NCI-H2107 treated with DMSO at 0.1 percent for 48 hours (cell line): ENCODE measurements around the gene KCNH1.
"Not testable (repeated sequence)": the region's sequence is repeated elsewhere in the genome, so short reads cannot be mapped to it uniquely, and the experiment has no call there.

Source experiments
- DNase-seq: peaks from one replicate; lab custom pipeline; 2025; ENCODE audit not compliant: unreplicated experiment; lab: John Stamatoyannopoulos, UW

Gene KCNH1

DNA sequence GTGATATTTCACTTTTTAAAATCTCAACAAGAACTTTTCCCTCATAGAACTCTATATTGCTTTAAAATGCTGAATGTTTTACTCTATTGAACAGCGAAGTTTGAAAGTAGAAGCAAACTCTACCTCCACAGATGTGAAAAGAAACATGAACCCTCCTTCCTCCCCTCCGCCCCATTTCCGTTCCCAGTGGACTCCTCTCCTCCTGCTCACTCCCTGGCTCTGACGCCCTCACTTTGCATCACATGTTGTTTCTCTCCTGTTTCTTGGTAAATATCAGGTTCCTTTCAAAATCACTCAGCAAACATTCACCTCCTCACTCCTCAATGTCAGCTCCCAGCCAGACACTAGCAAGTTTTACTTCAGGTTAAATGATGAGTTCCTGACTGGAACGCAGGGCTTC, 34.6 kb downstream of the KCNH1 start:
- no peak for DNase-seq

DNA sequence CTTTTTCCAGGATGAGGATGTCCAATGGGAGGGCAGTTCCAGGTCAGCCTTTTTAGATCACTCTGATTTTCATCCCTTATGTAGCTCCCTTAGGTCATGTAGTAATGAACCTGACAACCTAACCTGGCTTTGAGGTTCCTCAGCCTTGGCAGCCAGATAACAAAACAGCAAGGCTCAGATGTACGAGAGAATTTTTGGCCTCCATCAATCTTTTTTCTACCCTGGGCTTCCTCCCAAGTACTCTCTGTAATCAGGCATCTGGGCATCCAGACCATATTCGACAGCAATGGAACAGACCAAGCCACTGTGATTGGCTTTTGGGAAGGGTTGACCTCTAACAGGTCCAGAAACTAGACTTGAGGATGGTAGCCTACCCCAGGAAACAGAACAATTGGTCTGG, 38.6 kb downstream of the KCNH1 start:
- no peak for DNase-seq

DNA sequence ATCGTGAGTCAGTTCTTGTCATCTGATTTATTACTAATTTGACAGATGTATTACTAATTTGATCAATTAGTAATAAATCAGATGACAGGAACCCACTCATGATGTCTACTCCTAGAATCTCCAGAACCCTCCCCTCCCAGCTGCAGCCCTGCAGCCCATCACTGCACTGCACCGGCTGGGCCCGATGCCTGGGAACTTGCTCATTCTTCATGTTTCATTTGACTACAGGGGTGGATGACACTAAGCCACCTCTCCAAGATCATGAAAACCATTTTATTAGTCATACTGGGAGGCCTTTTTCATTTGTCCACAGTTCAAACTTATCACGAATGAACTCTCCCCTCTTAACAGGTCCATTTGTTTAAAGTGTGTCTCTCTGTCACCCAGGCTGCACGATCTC, 41.0 kb downstream of the KCNH1 start:
- DNase-seq, result no peak

DNA sequence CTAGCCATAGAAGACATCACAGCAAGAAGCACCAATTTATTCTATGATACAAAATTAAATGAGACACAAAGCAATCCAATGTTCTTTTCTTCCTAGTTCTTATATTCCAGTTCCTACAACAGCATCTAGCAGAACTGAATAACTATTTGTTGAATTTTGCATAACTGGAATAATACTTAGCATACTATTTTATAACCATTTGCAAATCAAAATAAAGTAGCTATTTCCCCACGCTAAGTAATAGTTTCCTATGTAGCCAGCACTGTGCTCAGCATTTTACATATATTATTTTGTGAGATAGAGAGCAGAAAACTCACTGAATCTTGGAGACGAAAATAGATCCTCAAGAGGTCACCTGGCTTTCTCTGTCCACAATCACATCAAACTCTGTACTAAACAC, 42.1 kb downstream of the KCNH1 start:
- no peak for DNase-seq

DNA sequence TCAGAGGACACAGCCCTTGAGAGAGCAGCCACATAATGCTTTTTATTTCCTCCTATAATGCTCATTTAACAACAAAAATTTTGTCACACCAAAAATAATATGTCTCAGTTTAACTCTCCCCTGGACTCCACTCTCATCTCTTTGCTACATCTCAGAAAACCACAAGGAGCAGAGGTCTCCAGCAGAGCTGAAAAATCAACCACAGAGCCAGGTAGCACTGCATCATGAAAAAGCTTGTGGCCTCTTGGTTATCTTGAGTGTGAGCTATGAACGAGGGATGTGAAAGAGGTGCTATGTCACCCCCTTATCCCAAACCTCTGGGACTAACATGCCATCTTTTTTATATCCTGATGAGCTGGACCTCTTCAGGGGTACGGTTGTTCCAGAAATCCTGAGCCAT, 44.4 kb downstream of the KCNH1 start:
- DNase-seq, result no peak

DNA sequence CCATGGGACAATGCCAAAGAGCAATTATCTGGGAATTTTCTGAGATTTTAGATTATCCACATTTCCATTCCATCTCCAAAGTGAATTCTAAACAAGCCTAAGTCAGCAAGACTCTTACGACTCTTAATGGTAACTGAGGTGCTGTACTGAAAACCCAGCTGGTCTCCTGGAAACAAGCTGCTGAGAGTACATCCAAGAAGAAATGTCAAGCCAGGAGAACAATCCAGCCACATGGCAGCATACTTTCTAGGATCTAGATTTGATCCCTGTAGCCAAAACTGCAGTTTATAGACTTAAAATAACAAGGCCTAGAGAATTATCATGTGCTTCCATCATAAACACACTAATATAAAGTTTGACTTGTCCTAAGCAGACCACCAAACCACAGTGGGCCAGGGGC, 45.8 kb downstream of the KCNH1 start:
- no peak for DNase-seq

DNA sequence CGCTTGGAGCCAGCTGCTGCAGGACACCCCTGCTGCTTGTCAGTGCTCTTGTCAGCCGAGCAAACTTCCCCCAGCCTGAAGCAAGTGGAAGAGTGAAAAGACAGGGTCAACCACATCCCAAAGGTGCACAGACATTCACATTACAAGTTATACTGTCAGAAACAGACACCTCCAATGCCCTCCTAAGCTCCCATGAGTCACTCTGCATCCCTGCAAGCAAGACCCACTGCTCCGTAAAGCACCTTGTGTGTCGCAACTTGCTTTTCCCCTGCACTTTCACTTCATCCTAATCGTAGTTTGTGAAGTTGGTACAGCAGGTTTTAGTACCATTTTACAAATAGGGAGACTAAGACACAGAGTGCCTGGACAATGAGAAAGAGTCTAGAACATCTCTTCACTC, 51.1 kb downstream of the KCNH1 start:
- no peak for DNase-seq

DNA sequence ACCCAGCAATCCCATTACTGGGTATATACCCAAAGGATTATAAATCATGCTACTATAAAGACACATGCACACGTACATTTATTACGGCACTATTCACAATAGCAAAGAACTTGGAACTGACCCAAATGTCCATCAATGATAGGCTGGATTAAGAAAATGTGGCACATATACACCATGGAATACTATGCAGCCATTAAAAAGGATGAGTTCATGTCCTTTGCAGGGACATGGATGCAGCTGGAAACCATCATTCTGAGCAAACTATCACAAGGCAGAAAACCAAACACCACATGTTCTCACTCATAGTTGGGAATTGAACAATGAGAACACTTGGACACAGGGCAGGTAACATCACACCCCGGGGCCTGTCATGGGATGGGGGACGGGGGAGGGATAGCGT, 52.5 kb downstream of the KCNH1 start:
- DNase-seq, result not testable (repeated sequence)

DNA sequence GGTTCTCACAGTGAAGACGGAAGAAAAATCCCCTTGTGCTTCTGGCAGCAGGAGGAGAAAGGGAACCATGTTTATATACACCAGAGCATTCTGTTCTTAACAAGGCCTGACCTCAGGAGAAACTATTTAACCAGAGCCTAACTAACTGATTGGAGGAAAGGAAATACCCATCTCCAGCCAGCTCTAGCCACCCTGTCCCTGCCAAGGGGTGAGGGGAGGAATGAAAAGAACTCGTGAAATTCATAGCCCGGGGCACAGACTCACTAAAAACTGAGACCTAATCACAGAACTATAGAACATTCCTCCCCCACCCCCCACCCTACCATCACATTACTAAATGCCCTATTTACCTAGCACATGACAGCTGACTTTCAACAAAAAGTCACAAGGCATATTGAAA, 65.0 kb downstream of the KCNH1 start:
- DNase-seq, result no peak

DNA sequence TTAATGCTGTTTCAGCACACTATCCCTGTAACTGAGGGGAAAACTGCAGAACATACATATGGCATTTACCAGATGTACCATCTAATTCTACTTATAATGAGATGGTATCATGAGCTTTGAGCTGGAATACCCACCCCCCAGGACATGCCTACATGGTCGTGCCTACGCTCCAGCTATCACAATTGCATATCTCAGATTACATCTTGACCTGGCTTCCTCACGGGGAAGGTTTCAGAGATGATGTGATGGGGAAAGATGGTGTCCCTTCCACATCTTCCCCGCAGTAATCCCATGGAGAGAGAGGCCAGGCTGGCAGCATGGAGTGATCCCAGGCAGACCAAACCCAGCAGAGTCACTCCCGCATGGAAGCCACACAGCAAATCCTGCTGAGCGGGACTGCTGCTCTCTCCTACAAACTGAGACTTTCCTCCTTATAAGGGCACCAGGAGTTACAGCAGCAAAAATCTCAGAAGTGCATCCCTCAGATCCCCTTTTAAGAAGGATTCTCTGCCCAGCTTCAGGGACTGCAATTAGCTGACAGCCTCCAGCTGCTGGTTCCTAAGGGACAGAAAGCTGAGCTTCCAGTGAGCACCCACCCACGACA, 67.1 kb downstream of the KCNH1 start:
- DNase-seq, result no peak

DNA sequence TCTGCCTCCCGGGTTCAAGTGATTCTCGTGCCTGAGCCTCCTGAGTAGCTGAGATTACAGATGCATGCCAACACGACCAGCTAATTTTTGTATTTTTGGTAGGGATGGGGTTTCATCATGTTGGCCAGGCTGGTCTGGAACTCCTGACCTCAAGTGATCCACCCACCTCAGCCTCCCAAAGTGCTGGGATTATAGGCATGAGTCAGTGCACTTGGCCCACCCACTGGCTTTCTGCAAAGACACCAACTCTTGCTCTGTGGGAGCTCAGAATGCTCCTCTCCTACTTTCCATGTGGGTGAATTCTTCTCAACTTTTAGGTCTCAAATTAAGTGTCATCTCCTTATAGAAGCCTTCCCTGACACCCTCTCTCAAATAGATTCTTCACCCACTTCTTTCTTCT, 92.1 kb downstream of the KCNH1 start:
- DNase-seq, result not testable (repeated sequence)

DNA sequence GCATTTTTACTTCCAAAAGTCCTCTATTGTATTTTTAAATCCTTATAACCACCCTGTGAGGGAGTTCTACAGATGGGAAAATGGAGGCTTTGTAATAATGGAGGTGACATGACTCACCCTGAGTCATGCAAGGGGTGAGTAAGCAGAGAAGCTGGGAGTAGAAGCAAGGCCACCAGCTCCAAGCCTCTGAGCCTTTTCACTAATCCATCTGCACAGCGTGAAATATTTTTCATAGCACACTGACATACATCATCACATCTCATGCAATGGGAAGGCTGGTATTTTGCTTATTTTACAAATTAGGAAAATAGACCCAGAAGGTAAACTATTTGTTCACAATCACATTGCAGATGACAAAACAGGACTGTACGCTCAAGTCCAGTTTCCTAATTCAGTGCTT, 96.9 kb downstream of the KCNH1 start:
- no peak for DNase-seq

DNA sequence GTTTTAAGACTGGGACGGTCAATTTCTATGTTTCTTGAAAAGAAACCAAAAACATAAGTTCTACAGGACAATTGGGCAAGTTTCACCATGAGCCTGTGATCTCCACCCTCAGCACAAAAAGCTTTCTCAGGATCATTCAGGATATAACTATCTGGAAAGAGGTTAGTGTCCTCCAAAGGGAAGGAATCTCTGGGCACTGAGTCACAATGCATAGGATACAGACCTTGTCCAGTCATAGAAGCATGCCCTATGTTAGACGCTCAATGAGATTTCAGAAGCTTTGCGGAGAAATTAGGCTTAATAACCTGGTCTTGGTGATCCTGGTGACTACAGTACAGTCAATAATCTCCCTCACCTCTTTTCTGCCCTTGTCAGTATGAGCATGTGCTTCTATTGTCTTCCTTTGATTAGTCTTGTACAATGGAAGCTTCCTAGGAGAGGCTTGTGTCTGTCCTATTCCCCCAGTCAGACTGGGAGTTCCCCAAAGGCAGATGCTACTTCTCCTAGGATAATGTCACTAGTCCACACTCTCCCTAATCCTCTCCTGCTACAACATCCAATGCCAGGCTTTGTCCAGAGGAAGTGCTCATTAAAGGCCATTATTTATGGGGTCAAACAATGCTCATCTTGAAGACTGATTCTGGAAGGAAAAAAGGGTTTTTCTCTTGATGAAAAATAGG, 97.4 kb downstream of the KCNH1 start:
- no peak for DNase-seq

DNA sequence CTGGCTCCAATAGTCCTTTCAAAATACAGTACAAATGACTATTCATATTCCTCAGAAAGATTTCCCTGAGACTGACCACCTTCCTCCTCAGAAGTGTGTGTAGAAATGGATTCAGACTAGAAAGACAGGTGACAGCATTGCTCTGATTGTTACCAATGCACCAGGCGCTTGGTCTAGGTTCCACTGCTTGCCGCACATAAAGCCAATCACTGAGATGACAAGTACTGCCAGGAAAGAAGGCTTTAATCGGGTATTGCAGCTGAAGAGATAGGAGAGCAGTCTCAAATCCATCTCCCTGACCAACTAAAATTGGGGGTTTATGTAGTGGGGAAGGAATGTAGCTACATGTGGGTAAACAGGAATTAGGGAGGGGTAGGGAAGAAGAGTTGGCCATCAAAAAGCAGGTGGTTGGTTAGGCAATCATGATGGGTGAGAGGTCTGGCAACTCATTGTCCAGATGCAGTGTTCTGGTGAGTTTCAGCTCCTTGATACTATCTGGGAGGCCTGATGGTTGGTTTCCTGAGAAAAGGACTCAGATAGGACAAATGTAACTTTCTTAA, 98.0 kb downstream of the KCNH1 start:
- DNase-seq, result no peak

DNA sequence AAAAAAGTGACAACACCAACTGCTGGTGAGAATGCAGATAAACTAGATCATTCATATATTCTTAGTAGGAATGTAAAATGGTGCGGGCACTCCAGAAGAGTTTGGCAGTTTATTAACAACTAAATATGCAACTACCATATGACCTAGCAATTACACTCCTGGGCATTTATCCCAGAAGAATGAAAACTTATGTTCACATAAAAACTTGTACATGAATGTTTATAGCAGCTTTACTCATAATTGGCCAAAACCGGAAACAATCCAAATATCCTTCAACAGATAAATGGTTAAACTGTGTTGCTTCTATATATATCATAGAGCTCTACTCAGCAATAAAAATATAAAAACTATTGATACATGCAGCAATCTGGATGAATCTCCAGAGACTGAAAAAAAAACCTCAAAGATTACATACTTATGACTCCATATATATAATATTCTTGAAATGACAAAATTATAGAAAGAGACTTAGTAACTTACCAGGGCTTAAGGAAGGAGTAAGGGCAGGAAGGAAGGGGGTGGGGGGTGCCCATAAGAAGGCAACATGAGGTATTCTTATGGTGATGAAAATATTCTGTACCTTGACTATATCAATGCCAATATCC, 99.9 kb downstream of the KCNH1 start:
- DNase-seq, result no peak

DNA sequence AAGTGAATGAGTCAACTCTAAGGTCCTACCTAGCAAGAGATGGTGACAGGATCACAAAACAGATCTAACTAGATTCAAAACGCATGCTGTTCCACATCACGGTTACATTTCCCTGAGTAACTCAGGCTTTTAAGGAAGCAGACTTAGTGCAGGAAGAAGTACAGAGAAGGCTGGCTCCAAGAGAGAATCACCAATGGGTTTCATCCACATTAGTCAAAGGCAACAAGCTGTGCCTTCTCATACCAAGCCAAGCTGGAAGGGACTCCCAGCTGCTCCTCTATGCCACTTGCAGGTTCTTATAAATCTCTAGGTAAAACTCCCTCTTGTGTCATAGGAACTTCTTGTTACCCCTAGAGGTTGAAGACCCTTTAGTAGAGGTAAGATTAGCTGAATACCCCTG, 109.0 kb downstream of the KCNH1 start:
- DNase-seq, result no peak

DNA sequence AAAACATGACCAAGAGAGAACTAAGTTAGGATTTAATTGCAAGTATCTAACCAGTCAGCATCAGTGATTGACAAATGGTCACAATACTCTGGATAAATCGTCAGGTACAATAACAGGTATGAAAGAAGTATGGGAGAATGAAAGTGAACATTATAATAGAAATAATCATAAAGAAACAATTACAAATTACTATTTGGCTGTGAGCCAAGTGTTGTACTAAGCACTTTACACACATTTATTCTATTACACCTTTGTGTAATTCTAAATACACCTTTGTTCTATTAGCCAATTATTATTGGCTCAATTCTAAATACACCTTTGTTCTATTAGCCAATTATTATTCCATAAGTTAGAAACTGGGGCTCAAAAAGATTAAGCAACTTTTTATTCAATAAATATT, 114.7 kb downstream of the KCNH1 start:
- DNase-seq, result no peak

DNA sequence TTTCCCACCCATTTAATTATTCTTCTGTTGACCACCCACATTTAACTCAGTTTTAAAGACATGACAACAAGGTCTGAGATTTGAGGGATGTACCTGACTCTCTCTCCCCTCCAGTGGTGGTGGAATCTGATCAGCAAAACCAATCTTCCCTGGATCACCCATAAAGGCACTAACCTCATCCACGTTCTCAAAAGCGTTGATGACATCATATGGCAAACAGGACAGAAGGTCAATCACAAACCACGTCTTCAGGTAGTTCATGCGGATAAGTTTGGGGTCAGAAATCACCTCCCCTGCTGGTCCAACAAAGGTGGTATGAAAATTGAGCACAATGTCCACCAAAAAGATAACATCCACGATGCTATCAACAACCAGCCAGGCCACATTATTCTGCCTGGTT, 115.3 kb downstream of the KCNH1 start:
- DNase-seq, result no peak

DNA sequence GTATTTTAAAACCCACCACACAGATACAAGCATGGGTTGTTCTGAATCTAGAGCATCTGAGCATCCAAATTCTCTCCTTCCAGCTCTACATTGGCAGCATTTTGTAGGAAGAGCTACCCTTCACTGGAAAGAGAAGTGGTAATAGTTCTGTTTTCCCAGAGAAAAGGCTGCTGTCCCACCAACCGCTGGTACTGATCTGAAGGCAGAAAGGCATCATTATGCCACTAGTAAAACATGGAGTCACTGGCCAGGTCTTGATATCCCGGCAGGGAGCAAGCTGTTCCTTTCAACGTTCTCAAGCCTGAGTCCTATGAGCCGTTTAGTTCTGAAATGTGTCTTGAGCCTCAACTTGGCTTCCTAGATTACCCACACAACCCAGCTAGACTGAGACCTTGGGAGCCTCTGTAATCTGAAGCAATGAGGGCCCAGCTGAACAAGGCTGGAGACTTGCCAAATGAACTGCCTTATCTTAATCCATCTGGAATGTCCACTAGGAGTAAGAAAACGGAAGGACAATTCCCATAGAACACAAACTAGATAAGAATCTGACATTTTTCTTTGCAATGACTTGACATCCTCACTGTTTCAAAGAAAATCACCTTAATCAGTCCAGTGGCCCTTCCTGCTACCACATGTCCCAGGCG, 116.8 kb downstream of the KCNH1 start:
- DNase-seq, result no peak

DNA sequence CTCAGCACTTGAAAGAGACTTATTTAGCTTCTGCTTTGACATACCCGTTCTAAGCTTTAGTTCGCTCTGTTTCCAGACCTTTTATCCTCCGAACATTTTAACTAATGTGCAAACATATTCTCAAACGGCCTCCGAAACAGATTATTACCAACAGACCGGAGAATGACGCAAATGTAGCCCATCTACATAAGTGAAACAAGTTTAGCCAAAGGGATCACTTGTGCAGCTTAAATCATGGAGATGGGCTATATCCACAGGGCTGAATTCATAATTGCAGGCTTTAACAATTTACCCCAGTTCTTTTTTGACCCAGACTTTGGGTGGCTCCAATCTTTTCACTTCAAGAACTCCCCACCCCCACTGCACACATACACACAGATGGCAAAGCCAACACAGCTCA, 119.7 kb downstream of the KCNH1 start:
- no peak for DNase-seq

DNA sequence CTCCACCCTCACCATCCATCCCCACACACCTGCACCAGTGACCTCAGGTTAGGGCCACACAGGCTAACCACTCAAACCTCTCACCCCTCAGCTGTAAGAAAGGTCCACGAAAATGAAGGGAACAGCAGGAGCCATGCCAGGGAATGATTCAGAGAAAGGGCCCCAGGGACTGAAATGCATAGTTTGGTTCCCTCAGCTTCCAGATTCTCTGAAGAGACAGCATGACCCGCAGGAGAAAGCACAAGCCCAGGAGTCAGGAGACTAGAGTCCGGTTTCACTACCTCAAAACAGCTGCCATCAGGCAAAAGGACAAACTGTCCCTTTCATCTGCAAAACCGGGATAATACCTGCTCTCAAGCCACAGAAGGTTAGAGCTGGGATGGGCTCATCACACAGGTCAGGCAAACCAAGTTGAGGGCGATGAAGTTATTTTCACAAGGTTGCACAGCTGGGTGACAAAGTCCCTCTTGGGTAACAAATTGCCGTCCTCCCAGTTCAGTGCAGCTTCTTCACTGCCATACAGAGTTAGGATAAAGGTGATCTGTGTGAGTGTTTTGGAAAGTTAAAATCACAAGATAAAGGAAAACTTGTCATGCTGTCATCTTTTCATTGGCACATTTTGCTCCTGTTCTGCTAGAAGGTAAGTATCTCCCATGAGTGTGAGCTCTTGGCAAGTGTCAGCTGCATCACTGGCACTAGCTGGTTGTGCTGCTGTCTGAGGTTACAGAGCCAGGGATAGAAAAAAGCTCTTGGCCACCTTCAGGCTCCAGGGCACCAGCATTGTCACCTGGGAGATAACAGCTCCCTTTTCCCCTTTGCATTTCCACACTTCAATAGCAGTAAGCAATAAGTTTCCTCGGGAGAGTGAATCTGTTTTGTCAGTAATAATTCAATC, 120.4 kb downstream of the KCNH1 start:
- DNase-seq, result no peak
